IMR-90 (cell line): ENCODE measurements around the gene SNRPD3. TPM values are rescaled to one million over a fixed set of nuclear protein-coding genes. Genes with fewer than 3 reads are reported as not detected.

Experiments used
- ATAC-seq: fragments of 200-7000 bp; cut with Tn5 transposase; 2 replicates; pipeline ENCODE4 v1.9.1; 2020; ENCODE audit warnings: low read depth, mild to moderate bottlenecking, moderate library complexity
- BruUV-seq: library from RNA; stranded (reverse); fragments of 400-500 nt; replicated peaks from 2 replicates; lab custom pipeline; 2021; lab: Mats Ljungman, UMichigan
- CTCF ChIA-PET: fragments of 300-600 bp; formaldehyde crosslinking; extraction: SDS; loops from one replicate; lab custom pipeline; 2021; ENCODE audit warnings: antibody characterized with exemption; lab: Yijun Ruan, JAX
- POLR2A ChIA-PET: fragments of 300-600 bp; sonication (Branson Sonifier 250); formaldehyde crosslinking; loops from one replicate; lab custom pipeline; 2022; ENCODE audit warnings: antibody characterized with exemption; ENCODE audit not compliant: unreplicated experiment; lab: Charles Lee
- DNase-seq: peaks from one replicate; pipeline ENCODE4 v3.0.0; 2013
- H2AFZ ChIP-seq: replicated peaks from 2 replicates; pipeline ENCODE3; 2013; ENCODE audit warnings: low read length, mild to moderate bottlenecking; ENCODE audit not compliant: poor library complexity
- H2AK5ac ChIP-seq: 2 replicates; pipeline ENCODE4 v1.6.1; 2013; ENCODE audit warnings: low read depth, low read length, inconsistent platforms
- H2AK9ac ChIP-seq: replicated peaks from 2 replicates; pipeline ENCODE3; 2013; ENCODE audit warnings: mild to moderate bottlenecking, low read depth, low read length, moderate library complexity; ENCODE audit not compliant: poor library complexity
- H2BK120ac ChIP-seq: 2 replicates; pipeline ENCODE4 v1.6.1; 2013; ENCODE audit warnings: low read depth, low read length, inconsistent platforms
- H2BK15ac ChIP-seq: 3 replicates; pipeline ENCODE4 v1.6.1; 2013; ENCODE audit warnings: low read depth, low read length, inconsistent platforms
- H2BK20ac ChIP-seq: 2 replicates; pipeline ENCODE4 v1.6.1; 2013; ENCODE audit warnings: low read depth, mild to moderate bottlenecking, inconsistent platforms, low read length, moderate library complexity
- H2BK5ac ChIP-seq: 2 replicates; pipeline ENCODE4 v1.6.1; 2013; ENCODE audit warnings: mild to moderate bottlenecking, low read depth, low read length, inconsistent platforms; ENCODE audit not compliant: poor library complexity, severe bottlenecking
- H3K14ac ChIP-seq: replicated peaks from 2 replicates; pipeline ENCODE4 v1.6.1; 2013; ENCODE audit warnings: low read depth, low read length, inconsistent platforms
- H3K18ac ChIP-seq: 2 replicates; pipeline ENCODE4 v1.6.1; 2013; ENCODE audit warnings: low read depth, low read length, control low read depth
- H3K23ac ChIP-seq: 2 replicates; pipeline ENCODE4 v1.6.1; 2013; ENCODE audit warnings: low read depth, low read length, inconsistent platforms
- H3K27ac ChIP-seq: 2 replicates; pipeline ENCODE4 v1.5.1; 2013; ENCODE audit warnings: mild to moderate bottlenecking, control low read depth, low read length; ENCODE audit not compliant: insufficient read depth
- H3K27me3 ChIP-seq: 2 replicates; pipeline ENCODE4 v1.6.1; 2013; ENCODE audit warnings: low read length; ENCODE audit not compliant: control insufficient read depth, insufficient read depth
- H3K36me3 ChIP-seq: 2 replicates; pipeline ENCODE4 v1.6.1; 2013; ENCODE audit warnings: low read length, mixed read lengths; ENCODE audit not compliant: control insufficient read depth, insufficient read depth
- H3K4ac ChIP-seq: 2 replicates; pipeline ENCODE4 v1.6.1; 2013; ENCODE audit warnings: low read depth, low read length, inconsistent platforms
- H3K4me1 ChIP-seq: 2 replicates; pipeline ENCODE4 v1.6.1; 2013; ENCODE audit warnings: low read length, mixed read lengths; ENCODE audit not compliant: control insufficient read depth, insufficient read depth
- H3K4me2 ChIP-seq: 2 replicates; pipeline ENCODE4 v1.6.1; 2013; ENCODE audit warnings: low read depth, mild to moderate bottlenecking, control low read depth, low read length, moderate library complexity
- H3K4me3 ChIP-seq: 2 replicates; pipeline ENCODE4 v1.5.1; 2013; ENCODE audit warnings: low read depth, mild to moderate bottlenecking, control low read depth, low read length, moderate library complexity; ENCODE audit not compliant: insufficient read depth
- H3K56ac ChIP-seq: 2 replicates; pipeline ENCODE4 v1.6.1; 2013; ENCODE audit warnings: low read length, inconsistent platforms; ENCODE audit not compliant: insufficient read depth; ENCODE audit errors: extremely low read depth
- H3K79me1 ChIP-seq, 2 experiments: 2 replicates each; pipeline ENCODE4 v1.6.1; 2013; ENCODE audit warnings: low read length in 2 of 2, inconsistent platforms in 1 of 2, low read depth in 1 of 2
- H3K9ac ChIP-seq: 2 replicates; pipeline ENCODE4 v1.6.1; 2013; ENCODE audit warnings: low read depth, low read length, control low read depth
- H3K9me1 ChIP-seq: 2 replicates; pipeline ENCODE4 v1.6.1; 2013; ENCODE audit warnings: low read length, inconsistent platforms; ENCODE audit not compliant: insufficient read depth
- H3K9me3 ChIP-seq: 2 replicates; pipeline ENCODE4 v1.6.1; 2013; ENCODE audit warnings: low read length; ENCODE audit not compliant: control insufficient read depth, insufficient read depth
- H4K20me1 ChIP-seq: 2 replicates; pipeline ENCODE4 v1.6.1; 2013; ENCODE audit warnings: low read length, inconsistent platforms; ENCODE audit not compliant: insufficient read depth
- H4K5ac ChIP-seq: 2 replicates; pipeline ENCODE4 v1.6.1; 2013; ENCODE audit warnings: mild to moderate bottlenecking, low read depth, low read length, control low read depth
- H4K8ac ChIP-seq, 2 experiments: 2 replicates each; pipeline ENCODE4 v1.6.1; 2013; ENCODE audit warnings: low read depth in 2 of 2, low read length in 2 of 2, control low read depth in 1 of 2, inconsistent platforms in 1 of 2
- H4K91ac ChIP-seq: 2 replicates; pipeline ENCODE4 v1.6.1; 2013; ENCODE audit warnings: low read depth, low read length, inconsistent platforms; ENCODE audit not compliant: insufficient read depth
- BHLHE40 ChIP-seq: fragments of 150-350 bp; IDR thresholded peaks from 2 replicates; pipeline ENCODE4 v1.6.1; 2016; ENCODE audit warnings: mild to moderate bottlenecking, low read depth, low read length
- CEBPB ChIP-seq: IDR thresholded peaks from 2 replicates; pipeline ENCODE4 v1.6.1; 2012; ENCODE audit warnings: low read depth, low read length, improper control_type of control experiment
- CHD1 ChIP-seq: IDR thresholded peaks from 2 replicates; pipeline ENCODE4 v1.6.1; 2012; ENCODE audit warnings: low read depth, low read length, improper control_type of control experiment
- CTCF ChIP-seq: conservative IDR thresholded peaks from 2 replicates; pipeline ENCODE4 v1.5.1; 2012; ENCODE audit warnings: mild to moderate bottlenecking, low read depth, low read length, improper control_type of control experiment
- ELK1 ChIP-seq: fragments of 150-350 bp; IDR thresholded peaks from 2 replicates; pipeline ENCODE4 v1.6.1; 2016; ENCODE audit warnings: low read depth, mild to moderate bottlenecking, low read length, moderate library complexity, borderline replicate concordance
- FOS ChIP-seq: fragments of 150-350 bp; IDR thresholded peaks from 2 replicates; pipeline ENCODE4 v1.6.1; 2016; ENCODE audit warnings: low read depth, low read length
- MAFK ChIP-seq: IDR thresholded peaks from 2 replicates; pipeline ENCODE4 v1.6.1; 2012; ENCODE audit warnings: low read depth, low read length, improper control_type of control experiment
- MAZ ChIP-seq: IDR thresholded peaks from 2 replicates; pipeline ENCODE4 v1.6.1; 2012; ENCODE audit warnings: low read depth, mild to moderate bottlenecking, low read length, improper control_type of control experiment, moderate library complexity, borderline replicate concordance
- MXI1 ChIP-seq: IDR thresholded peaks from 2 replicates; pipeline ENCODE4 v1.6.1; 2012; ENCODE audit warnings: low read depth, mild to moderate bottlenecking, low read length, moderate library complexity, borderline replicate concordance
- NFE2L2 ChIP-seq: fragments of 150-350 bp; IDR thresholded peaks from 2 replicates; pipeline ENCODE4 v1.6.1; 2016; ENCODE audit warnings: low read depth, mild to moderate bottlenecking, low read length
- RAD21 ChIP-seq: IDR thresholded peaks from 2 replicates; pipeline ENCODE4 v1.6.1; 2012; ENCODE audit warnings: low read length, improper control_type of control experiment
- RFX5 ChIP-seq: IDR thresholded peaks from 2 replicates; pipeline ENCODE4 v1.8.0; 2012; ENCODE audit warnings: low read depth, mild to moderate bottlenecking, low read length, moderate library complexity
- WGBS, 2 experiments: methylation state at CpG; one replicate each; pipeline versions ENCODE4 v1.1.5 to v1.1.7; 2013; ENCODE audit warnings: missing lambda C conversion rate in 2 of 2; ENCODE audit not compliant: insufficient read length in 1 of 2; ENCODE audit errors: extremely low coverage in 2 of 2; 5-methylcytosine and 5-hydroxymethylcytosine counted together
- dilution Hi-C: fragments of 300-500 bp; cut with HindIII; formaldehyde crosslinking; loops from one replicate; pipeline ENCODE4 v1.14.3; 2018; ENCODE audit warnings: low sequenced_read_pairs; ENCODE audit not compliant: unreplicated experiment
- in situ Hi-C: fragments of 300-500 bp; cut with MboI; formaldehyde crosslinking; loops from 3 replicates; pipeline ENCODE4 v1.14.3; 2019; ENCODE audit warnings: low sequenced_read_pairs, inconsistent platforms, mixed read lengths
- intact Hi-C: fragments of 100-400 bp; cut with micrococcal nuclease; formaldehyde crosslinking; loops from 2 replicates; pipeline ENCODE4 v1.10.0; 2022
- polyA plus RNA-seq, 3 experiments: library from polyadenylated mRNA; depleted of rRNA; stranded (reverse); fragments of >200 nt; gene quantifications; 2 replicates each; pipeline ENCODE4 v1.2.3, GENCODE V29; 2012; ENCODE audit warnings: low replicate concordance in 1 of 3
- total RNA-seq: library from RNA; depleted of rRNA; stranded (reverse); fragments of >200 nt; gene quantifications from 2 replicates; pipeline ENCODE4 v1.2.3, GENCODE V29; 2012

The SNRPD3 gene
- total and polyA plus RNA-seq, 2 of the 4 experiments (the other 2 are of a cell fraction): 158 to 283 TPM

GRCh38 chr22:24510637-24511625 is 44.9 kb upstream of the SNRPD3 start:
- no peak overlapping the region for H3K4me3 ChIP-seq
- ChIA-PET CTCF (interaction anchor here (0.7 kb wide), 1 partner anchor 1263 kb away, joined by 3 read pairs; no protein-coding TSS in a partner anchor), POLR2A (no interaction called here)
- in situ Hi-C loops (no loop called here), dilution Hi-C loops (no loop called here), intact Hi-C loops (no loop called here)
- no peak overlapping the region; the same call in 2 of the 3 replicates for H2BK15ac ChIP-seq
- peaks cover 7% of the 10 kb centered on the region; the same call in 1 of the 2 replicates for H3K9me1 ChIP-seq
- no peak overlapping the region for H2BK120ac ChIP-seq
- H3K9ac ChIP-seq: no peak overlapping the region
- H3K14ac ChIP-seq: no peak overlapping the region
- no peak overlapping the region for H2AK5ac ChIP-seq
- peak; percentile 49 for ATAC-seq
- H3K27ac ChIP-seq: no peak overlapping the region
- no peak overlapping the region for H4K91ac ChIP-seq
- H3K18ac ChIP-seq: no peak overlapping the region
- H4K8ac ChIP-seq: no peak overlapping the region
- no peaks in the 10 kb centered on the region for H4K20me1 ChIP-seq
- H3K56ac ChIP-seq: no peak overlapping the region
- no peak overlapping the region for H2AK9ac ChIP-seq
- H3K79me1 ChIP-seq: no peaks in the 10 kb centered on the region
- no peak overlapping the region; the same call in 1 of the 2 replicates for H3K4me2 ChIP-seq
- TF ChIP-seq RFX5 (no peak), BHLHE40 (peak; percentile 53), ELK1 (no peak), NFE2L2 (peak; percentile 18; the same call in 1 of the 2 replicates), MXI1 (no peak), RAD21 (no peak), MAFK (peak; percentile 100), CTCF (no peak), MAZ (peak; percentile 20; the same call in 1 of the 2 replicates), CEBPB (peak; percentile 97), CHD1 (no peak), FOS (no peak)
- H2BK20ac ChIP-seq: no peak overlapping the region
- peaks cover 6% of the 10 kb centered on the region; the same call in 1 of the 2 replicates for H3K27me3 ChIP-seq
- H2AFZ ChIP-seq: no peak overlapping the region
- no peaks in the 10 kb centered on the region for H3K9me3 ChIP-seq
- no peak overlapping the region for H2BK5ac ChIP-seq
- no TSS peak for BruUV-seq
- H3K23ac ChIP-seq: no peak overlapping the region
- no peaks in the 10 kb centered on the region for H3K36me3 ChIP-seq
- peaks cover 18% of the 10 kb centered on the region for H3K4me1 ChIP-seq
- no peak overlapping the region for H4K5ac ChIP-seq
- H3K4ac ChIP-seq: no peak overlapping the region
- WGBS, 2 experiments: 43% methylated on average over 3 of the region's 10 CpGs; no CpG with 5 or more reads in 1 of the 2 experiments
- peak; percentile 68 for DNase-seq
